Measurements from ENCODE around the gene ATP1B3.

DNA sequence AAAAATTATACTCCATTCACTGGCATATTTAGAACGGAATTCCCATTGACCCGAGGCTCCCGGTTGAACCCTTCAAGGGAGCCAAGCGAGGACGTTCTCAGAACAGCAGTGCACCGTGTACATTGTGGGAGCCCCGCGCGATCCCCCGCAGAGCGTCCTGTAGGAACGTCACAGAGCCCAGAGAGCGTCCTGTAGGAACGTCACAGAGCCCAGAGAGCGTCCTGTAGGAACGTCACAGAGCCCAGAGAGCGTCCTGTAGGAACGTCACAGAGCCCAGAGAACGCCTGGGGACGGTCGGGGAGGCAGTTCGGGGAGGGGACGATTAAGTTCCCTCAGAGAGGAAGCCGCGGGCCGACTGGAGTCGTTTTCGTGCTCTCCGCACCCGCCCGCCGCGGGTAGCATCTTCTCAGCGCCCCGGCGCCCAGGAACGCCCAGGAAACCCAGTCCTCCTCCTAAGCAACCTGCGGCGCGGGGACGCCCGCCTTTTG is 506 bp upstream of the ATP1B3 start:
- TF ChIP-seq, protein P1, sequence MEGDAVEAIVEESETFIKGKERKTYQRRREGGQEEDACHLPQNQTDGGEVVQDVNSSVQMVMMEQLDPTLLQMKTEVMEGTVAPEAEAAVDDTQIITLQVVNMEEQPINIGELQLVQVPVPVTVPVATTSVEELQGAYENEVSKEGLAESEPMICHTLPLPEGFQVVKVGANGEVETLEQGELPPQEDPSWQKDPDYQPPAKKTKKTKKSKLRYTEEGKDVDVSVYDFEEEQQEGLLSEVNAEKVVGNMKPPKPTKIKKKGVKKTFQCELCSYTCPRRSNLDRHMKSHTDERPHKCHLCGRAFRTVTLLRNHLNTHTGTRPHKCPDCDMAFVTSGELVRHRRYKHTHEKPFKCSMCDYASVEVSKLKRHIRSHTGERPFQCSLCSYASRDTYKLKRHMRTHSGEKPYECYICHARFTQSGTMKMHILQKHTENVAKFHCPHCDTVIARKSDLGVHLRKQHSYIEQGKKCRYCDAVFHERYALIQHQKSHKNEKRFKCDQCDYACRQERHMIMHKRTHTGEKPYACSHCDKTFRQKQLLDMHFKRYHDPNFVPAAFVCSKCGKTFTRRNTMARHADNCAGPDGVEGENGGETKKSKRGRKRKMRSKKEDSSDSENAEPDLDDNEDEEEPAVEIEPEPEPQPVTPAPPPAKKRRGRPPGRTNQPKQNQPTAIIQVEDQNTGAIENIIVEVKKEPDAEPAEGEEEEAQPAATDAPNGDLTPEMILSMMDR (IDR thresholded peaks at IDR 0.05), result no peak
- no peak for TF ChIP-seq POLR2A (IDR thresholded peaks at IDR 0.05; ENCODE audit: low read depth)
